ENCODE results near the gene VEGFD. TPM values are rescaled to one million over a fixed set of nuclear protein-coding genes. Genes with fewer than 3 reads are reported as not detected.

The VEGFD gene
- total RNA-seq, 6 donors from 2014 or later, result 5.3 to 42.3 (median 18.5) TPM

- no peak for TF ChIP-seq CTCF (IDR thresholded peaks at IDR 0.05)
- TF ChIP-seq EP300 (IDR thresholded peaks at IDR 0.05), result no peak
- no peak for TF ChIP-seq POLR2A (IDR thresholded peaks at IDR 0.05)
- TF ChIP-seq POLR2AphosphoS5 (IDR thresholded peaks at IDR 0.05), result no peak
- H3K4me3 ChIP-seq, result no peak overlapping the region
- no peak overlapping the region for H3K27ac ChIP-seq
- H3K27me3 ChIP-seq, result no peaks in the 10 kb centered on the region
- no peaks in the 10 kb centered on the region for H3K9me3 ChIP-seq
- no peak for ATAC-seq (ENCODE audit: low FRiP score in 2 of 2)
- no peaks in the 10 kb centered on the region for H3K4me1 ChIP-seq
- 71 to 89% methylated on average over 3 of the region's 3 CpGs for WGBS, 2 donors
- no peaks in the 10 kb centered on the region for H3K36me3 ChIP-seq
- no peak for DNase-seq
Observed at GRCh38 chrX:15373976-15374375, 10.2 kb downstream of the VEGFD start.

- WGBS, 2 donors, result 66 to 67% methylated on average over 9 of the region's 9 CpGs
- no peak for DNase-seq
- no peak overlapping the region for H3K27ac ChIP-seq
- no peaks in the 10 kb centered on the region for H3K36me3 ChIP-seq
- H3K27me3 ChIP-seq, result no peaks in the 10 kb centered on the region
- TF ChIP-seq EP300 (IDR thresholded peaks at IDR 0.05) (no peak), POLR2A (IDR thresholded peaks at IDR 0.05) (no peak), POLR2AphosphoS5 (IDR thresholded peaks at IDR 0.05) (no peak), CTCF (IDR thresholded peaks at IDR 0.05) (no peak)
- no peaks in the 10 kb centered on the region for H3K4me1 ChIP-seq
- ATAC-seq (ENCODE audit: low FRiP score in 2 of 2), result peak in 1 of 2 donors; percentile 48
- H3K9me3 ChIP-seq, result no peaks in the 10 kb centered on the region
- H3K4me3 ChIP-seq, result no peak overlapping the region
Observed at GRCh38 chrX:15366506-15367352, 17.5 kb downstream of the VEGFD start.

- WGBS, 2 donors, result 56 to 78% methylated on average over 2 of the region's 2 CpGs
- no peaks in the 10 kb centered on the region for H3K9me3 ChIP-seq
- ATAC-seq (ENCODE audit: low FRiP score in 2 of 2) (no peak), DNase-seq (no peak)
- no peaks in the 10 kb centered on the region for H3K36me3 ChIP-seq
- no peak overlapping the region for H3K27ac ChIP-seq
- no peaks in the 10 kb centered on the region for H3K4me1 ChIP-seq
- H3K4me3 ChIP-seq, result no peak overlapping the region
- TF ChIP-seq CTCF (IDR thresholded peaks at IDR 0.05) (no peak), EP300 (IDR thresholded peaks at IDR 0.05) (no peak), POLR2A (IDR thresholded peaks at IDR 0.05) (no peak), POLR2AphosphoS5 (IDR thresholded peaks at IDR 0.05) (no peak)
- no peaks in the 10 kb centered on the region for H3K27me3 ChIP-seq
Observed at GRCh38 chrX:15359701-15360100, 24.5 kb downstream of the VEGFD start.

GRCh38 chrX:15358533-15358932, 25.7 kb downstream of the VEGFD start:
- H3K4me3 ChIP-seq, result no peak overlapping the region
- H3K4me1 ChIP-seq, result no peaks in the 10 kb centered on the region
- H3K36me3 ChIP-seq, result no peaks in the 10 kb centered on the region
- H3K9me3 ChIP-seq, result no peaks in the 10 kb centered on the region
- WGBS, 2 donors, result 73 to 84% methylated on average over 2 of the region's 2 CpGs
- H3K27me3 ChIP-seq, result no peaks in the 10 kb centered on the region
- TF ChIP-seq POLR2A (IDR thresholded peaks at IDR 0.05) (no peak), EP300 (IDR thresholded peaks at IDR 0.05) (no peak), CTCF (IDR thresholded peaks at IDR 0.05) (no peak), POLR2AphosphoS5 (IDR thresholded peaks at IDR 0.05) (no peak)
- no peak for ATAC-seq (ENCODE audit: low FRiP score in 2 of 2)
- no peak for DNase-seq
- H3K27ac ChIP-seq, result no peak overlapping the region

GRCh38 chrX:15356444-15356843, 27.8 kb downstream of the VEGFD start:
- ATAC-seq (ENCODE audit: low FRiP score in 2 of 2) (peak in 1 of 2 donors; percentile 75), DNase-seq (no peak)
- Histone ChIP-seq H3K9me3 (no peaks in the 10 kb centered on the region), H3K27me3 (no peaks in the 10 kb centered on the region), H3K4me1 (no peaks in the 10 kb centered on the region), H3K36me3 (no peaks in the 10 kb centered on the region), H3K27ac (no peak overlapping the region), H3K4me3 (no peak overlapping the region)
- TF ChIP-seq EP300 (IDR thresholded peaks at IDR 0.05) (peak in 1 of 4 donors; percentile 89), CTCF (IDR thresholded peaks at IDR 0.05) (no peak), POLR2AphosphoS5 (IDR thresholded peaks at IDR 0.05) (no peak), POLR2A (IDR thresholded peaks at IDR 0.05) (no peak)
- 16 to 26% methylated on average over 1 of the region's 1 CpG for WGBS, 2 donors

Measured in upper lobe of left lung (tissue), 6 donors.